Measurements from ENCODE around the gene STOML2.

STOML2 gene

GRCh38 chr9:35107297-35108290, 4.7 kb upstream of the STOML2 start:
- no peak for DNase-seq

GRCh38 chr9:35106343-35106730, 3.4 kb upstream of the STOML2 start:
- no peak for DNase-seq

GRCh38 chr9:35105571-35106342, 2.8 kb upstream of the STOML2 start:
- no peak for DNase-seq

- DNase-seq = no peak
Measured at GRCh38 chr9:35105126-35105525, 2.2 kb upstream of the STOML2 start.

GRCh38 chr9:35104586-35104985, 1.7 kb upstream of the STOML2 start:
- no peak for DNase-seq

- DNase-seq = no peak
Measured at GRCh38 chr9:35103660-35104191, 795 bp upstream of the STOML2 start.

GRCh38 chr9:35102465-35102768, 514 bp downstream of the STOML2 start:
- no peak for DNase-seq

GRCh38 chr9:35097573-35097972, 5.4 kb downstream of the STOML2 start:
- no peak for DNase-seq

GRCh38 chr9:35096035-35096849, 6.7 kb downstream of the STOML2 start, which contains the start of gene PIGO:
PIGO (minus strand) TSS chr9:35096591; CDS start chr9:35095565, 1,026 bp downstream.
- peak; percentile 90 for DNase-seq

GRCh38 chr9:35091536-35091935, 11.4 kb downstream of the STOML2 start:
- no peak for DNase-seq

- DNase-seq = no peak
Measured at GRCh38 chr9:35089434-35089833, 13.5 kb downstream of the STOML2 start.

- DNase-seq = no peak
Measured at GRCh38 chr9:35085078-35085477, 17.9 kb downstream of the STOML2 start.

- peak; percentile 79 for DNase-seq
Measured at GRCh38 chr9:35079426-35080341, 23.2 kb downstream of the STOML2 start, which contains the start of gene FANCG. FANCG (minus strand) TSS chr9:35079942; CDS start chr9:35079524, 418 bp downstream.

- DNase-seq = no peak
Measured at GRCh38 chr9:35079041-35079425, 23.9 kb downstream of the STOML2 start.

GRCh38 chr9:35078066-35078465, 24.9 kb downstream of the STOML2 start:
- DNase-seq = no peak

- DNase-seq = no peak
Measured at GRCh38 chr9:35076848-35077247, 26.1 kb downstream of the STOML2 start.

- no peak for DNase-seq
Measured at GRCh38 chr9:35075358-35075757, 27.6 kb downstream of the STOML2 start.

GRCh38 chr9:35074791-35075190, 28.1 kb downstream of the STOML2 start:
- DNase-seq = no peak

GRCh38 chr9:35074141-35074540, 28.8 kb downstream of the STOML2 start:
- no peak for DNase-seq

GRCh38 chr9:35073279-35073612, 29.7 kb downstream of the STOML2 start:
- DNase-seq = no peak

GRCh38 chr9:35072461-35073278, 30.3 kb downstream of the STOML2 start, which contains the start of gene VCP:
VCP (minus strand) TSS chr9:35072625; CDS start chr9:35072353, 272 bp downstream.
- peak; percentile 98 for DNase-seq

Measured in CD4-positive, alpha-beta T cell treated with Interferon gamma for 1 hour (primary cell).